Natural killer cell (primary cell): ENCODE results near the gene PATL2. TPM values are rescaled to one million over a fixed set of nuclear protein-coding genes. Genes with fewer than 3 reads are reported as not detected.

ENCODE experiments used
- ATAC-seq, 3 donors: fragments of 150-1000 bp in 2 of 3; fragments of 200-7000 bp in 1 of 3; cut with Tn5 transposase; 1 replicate in 1 of 3; 2 replicates in 2 of 3; pipeline ENCODE4 v1.10.0; 2021; ENCODE audit warnings: mild to moderate bottlenecking in 2 of 3, moderate library complexity in 2 of 3
- DNase-seq, 2 donors: peaks; one replicate each; pipeline versions ENCODE4 v3.0.0 to v3.0.0-alpha.2; 2013 to 2021; ENCODE audit warnings: mixed read lengths in 1 of 2
- H3K27ac ChIP-seq: one replicate; pipeline ENCODE4 v1.5.1; 2013; ENCODE audit warnings: mild to moderate bottlenecking, low read length
- H3K27me3 ChIP-seq: one replicate; pipeline ENCODE4 v1.6.1; 2013; ENCODE audit warnings: low read length; ENCODE audit not compliant: control insufficient read depth, insufficient read depth
- H3K36me3 ChIP-seq: one replicate; pipeline ENCODE4 v1.6.1; 2013; ENCODE audit warnings: low read length; ENCODE audit not compliant: control insufficient read depth, insufficient read depth
- H3K4me1 ChIP-seq: one replicate; pipeline ENCODE4 v1.6.1; 2013; ENCODE audit warnings: low read length; ENCODE audit not compliant: control insufficient read depth, insufficient read depth
- H3K4me3 ChIP-seq: one replicate; pipeline ENCODE4 v1.5.1; 2013; ENCODE audit warnings: low read length
- H3K9me3 ChIP-seq: one replicate; pipeline ENCODE4 v1.6.1; 2013; ENCODE audit warnings: low read length; ENCODE audit not compliant: control insufficient read depth, insufficient read depth
- H3K27ac Mint-ChIP-seq, 2 donors: one replicate each; pipeline ENCODE4 v1.8.0; 2022; ENCODE audit warnings: mild to moderate bottlenecking in 2 of 2, mixed read lengths in 2 of 2, moderate library complexity in 1 of 2
- H3K27me3 Mint-ChIP-seq, 2 donors: one replicate each; pipeline ENCODE4 v1.8.0; 2022; ENCODE audit warnings: low read depth in 2 of 2, mixed read lengths in 2 of 2
- H3K36me3 Mint-ChIP-seq: one replicate; pipeline ENCODE4 v1.8.0; 2022; ENCODE audit warnings: mixed read lengths
- H3K4me1 Mint-ChIP-seq, 2 donors: one replicate each; pipeline ENCODE4 v1.8.0; 2022; ENCODE audit warnings: mixed read lengths in 2 of 2
- H3K4me3 Mint-ChIP-seq: one replicate; pipeline ENCODE4 v1.8.0; 2022; ENCODE audit warnings: mild to moderate bottlenecking, moderate library complexity, mixed read lengths
- H3K9me3 Mint-ChIP-seq, 2 donors: one replicate each; pipeline ENCODE4 v1.8.0; 2022; ENCODE audit warnings: mixed read lengths in 2 of 2
- CTCF ChIP-seq: fragments of 200-600 bp; IDR thresholded peaks from one replicate; pipeline ENCODE4 v1.8.0; 2022; ENCODE audit warnings: antibody characterized with exemption
- WGBS: methylation state at CpG from one replicate; pipeline ENCODE4 v1.1.7; 2013; ENCODE audit warnings: missing lambda C conversion rate; ENCODE audit not compliant: insufficient coverage; 5-methylcytosine and 5-hydroxymethylcytosine counted together
- intact Hi-C: fragments of 100-400 bp; cut with micrococcal nuclease; formaldehyde crosslinking; loops from one replicate; pipeline ENCODE4 v1.14.2; 2022
- total RNA-seq, 4 donors: library from RNA; stranded (reverse); fragments of 120-200 nt in 1 of 4; gene quantifications; one replicate each; pipeline versions ENCODE4 v1.2.3 to v1.2.4, GENCODE V29; 2013 to 2022

Gene PATL2
- total RNA-seq, 3 donors from 2014 or later (not counting 1 experiment from before 2014, with no cell fraction given): 101 to 145 (median 112) TPM

- DNase-seq (peak; percentile 62 to 90), ATAC-seq (peak; percentile 13 to 31 (median 17))
- WGBS: 0% methylated on average over 24 of the region's 24 CpGs
- peaks cover 58% of the 10 kb centered on the region for H3K36me3 ChIP-seq
- peak overlapping the region; percentile 92 to 100 for H3K27ac Mint-ChIP-seq
- no peaks in the 10 kb centered on the region for H3K9me3 ChIP-seq
- H3K36me3 Mint-ChIP-seq: peaks cover 56% of the 10 kb centered on the region
- peak overlapping the region; percentile 95 for H3K27ac ChIP-seq
- peaks cover 37% of the 10 kb centered on the region for H3K4me1 ChIP-seq
- intact Hi-C loops: loop anchor here (10.0 kb wide), 1 partner anchor 872 kb away; the partner anchor contains the start of gene BLOC1S6
- H3K27me3 ChIP-seq: no peaks in the 10 kb centered on the region
- no peaks in the 10 kb centered on the region for H3K27me3 Mint-ChIP-seq
- peaks cover 80 to 87% of the 10 kb centered on the region in 2 donors for H3K4me1 Mint-ChIP-seq
- TF ChIP-seq CTCF: no peak
- peak overlapping the region; percentile 100 for H3K4me3 Mint-ChIP-seq
- peak overlapping the region; percentile 99 for H3K4me3 ChIP-seq
- no peaks in the 10 kb centered on the region for H3K9me3 Mint-ChIP-seq
Measured at GRCh38 chr15:44712346-44713005, 1.4 kb upstream of the PATL2 start.

- Mint-ChIP-seq H3K9me3 (no peaks in the 10 kb centered on the region), H3K36me3 (peaks cover 50% of the 10 kb centered on the region), H3K4me3 (peak overlapping the region; percentile 100), H3K4me1 (peaks cover 80 to 81% of the 10 kb centered on the region in 2 donors), H3K27me3 (no peaks in the 10 kb centered on the region), H3K27ac (peak overlapping the region; percentile 92 to 100)
- Histone ChIP-seq H3K9me3 (no peaks in the 10 kb centered on the region), H3K4me1 (peaks cover 35% of the 10 kb centered on the region), H3K4me3 (peak overlapping the region; percentile 99), H3K27me3 (no peaks in the 10 kb centered on the region), H3K36me3 (peaks cover 53% of the 10 kb centered on the region), H3K27ac (peak overlapping the region; percentile 95)
- under 1% methylated on average over 46 of the region's 46 CpGs for WGBS
- DNase-seq (peak; percentile 69 to 75), ATAC-seq (peak; percentile 21 to 35 (median 23))
- intact Hi-C loops: loop anchor here (1.0 to 10.0 kb wide), 6 partner anchors 7 to 873 kb away; partner anchors contain the start of genes BLOC1S6 and SPG11
- TF ChIP-seq CTCF: no peak
Measured at GRCh38 chr15:44711743-44712345, 721 bp upstream of the PATL2 start.

GRCh38 chr15:44710236-44711095 is 657 bp downstream of the PATL2 start:
- Histone ChIP-seq H3K27me3 (no peaks in the 10 kb centered on the region), H3K4me1 (peaks cover 22% of the 10 kb centered on the region), H3K9me3 (no peaks in the 10 kb centered on the region), H3K4me3 (peak overlapping the region; percentile 99), H3K36me3 (peaks cover 40% of the 10 kb centered on the region), H3K27ac (peak overlapping the region; percentile 95)
- peak overlapping the region; percentile 92 to 100 for H3K27ac Mint-ChIP-seq
- DNase-seq (peak in 1 of 2 donors; percentile 81), ATAC-seq (peak; percentile 0 to 7 (median 4))
- peaks cover 36% of the 10 kb centered on the region for H3K36me3 Mint-ChIP-seq
- H3K4me3 Mint-ChIP-seq: peak overlapping the region; percentile 100
- peak; percentile 51 for TF ChIP-seq CTCF
- H3K27me3 Mint-ChIP-seq: no peaks in the 10 kb centered on the region
- intact Hi-C loops: loop anchor here (1.0 to 10.0 kb wide), 6 partner anchors 9 to 874 kb away; partner anchors contain the start of genes BLOC1S6 and SPG11
- H3K4me1 Mint-ChIP-seq: peaks cover 67% of the 10 kb centered on the region in 2 donors
- H3K9me3 Mint-ChIP-seq: no peaks in the 10 kb centered on the region
- WGBS: 2% methylated on average over 10 of the region's 11 CpGs
